Measurements from ENCODE around the gene CEP83. TPM values are rescaled to one million over a fixed set of nuclear protein-coding genes. Genes with fewer than 3 reads are reported as not detected.
A peak's percentile ranks its signal among the peaks of the same experiment; 100 is the strongest.

CEP83 gene
- total and polyA plus RNA-seq, 9 of the 15 experiments (the other 6 are each of a cell fraction or from before 2014, with no cell fraction given): 5.3 to 40.5 (median 31.3) TPM

- TF ChIP-seq SMAD1 (IDR thresholded peaks at IDR 0.05; ENCODE audit: low read depth, low read length, partially characterized antibody): no peak
- TF ChIP-seq ZNF311 (CRISPR knock-in tag; IDR thresholded peaks at IDR 0.05): no peak
- no peak for TF ChIP-seq BCOR (IDR thresholded peaks at IDR 0.05)
- peak in 1 of 2 experiments; percentile 45; a peak in 1 of 4 replicates for TF ChIP-seq RCOR1 (IDR thresholded peaks at IDR 0.05; ENCODE audit: borderline replicate concordance in 1 of 2, low read depth in 2 of 2, low read length in 2 of 2)
- no peak for TF ChIP-seq YBX1 (IDR thresholded peaks at IDR 0.05)
- TF ChIP-seq NUFIP1 (IDR thresholded peaks at IDR 0.05; ENCODE audit: partially characterized antibody): no peak
- no peak for TF ChIP-seq FOS (IDR thresholded peaks at IDR 0.05; ENCODE audit: extremely low read depth, insufficient read length)
- no peak for TF ChIP-seq FOXA3 (CRISPR knock-in tag; conservative IDR thresholded peaks at IDR 0.05 in 1 of 2, IDR thresholded peaks at IDR 0.05 in 1 of 2)
- TF ChIP-seq ZMIZ1 (IDR thresholded peaks at IDR 0.05; ENCODE audit: low read depth in 2 of 2, low read length in 2 of 2): no peak
- no peak for TF ChIP-seq TEAD1 (CRISPR knock-in tag; IDR thresholded peaks at IDR 0.05)
- TF ChIP-seq ZNF592 (IDR thresholded peaks at IDR 0.05): no peak
- no peak for TF ChIP-seq ZNF778 (CRISPR knock-in tag; IDR thresholded peaks at IDR 0.05)
- TF ChIP-seq TFE3 (CRISPR knock-in tag; IDR thresholded peaks at IDR 0.05): no peak
- TF ChIP-seq RNF219 (CRISPR knock-in tag; IDR thresholded peaks at IDR 0.05): no peak
- TF ChIP-seq ELF4 (CRISPR knock-in tag; IDR thresholded peaks at IDR 0.05): no peak
- TF ChIP-seq NFE2 (IDR thresholded peaks at IDR 0.05; ENCODE audit: low read depth): no peak
These were observed 197.2 kb downstream of the CEP83 start (continued) for GRCh38 chr12:94262228-94263010.

Data from K562 (cell line).